Pancreas (tissue), 10 donors: ENCODE data around the gene GSTO1. TPM values are rescaled to one million over a fixed set of nuclear protein-coding genes. Genes with fewer than 3 reads are reported as not detected.
"Not testable (repeated sequence)": the region's sequence is repeated elsewhere in the genome, so short reads cannot be mapped to it uniquely, and the experiment has no call there.

Experiments used
- ATAC-seq, 4 donors: fragments of 200-7000 bp; cut with Tn5 transposase; one replicate each; pipeline versions ENCODE4 v1.8.0 to v1.9.1; 2020; ENCODE audit warnings: mild to moderate bottlenecking in 4 of 4, moderate library complexity in 4 of 4
- DNase-seq, 6 donors: peaks; one replicate each; pipeline ENCODE4 v3.0.0-alpha.2; 2020
- FAIRE-seq: peaks from 2 replicates; lab custom pipeline; 2012; peaks lifted over from hg19 to GRCh38; lab: Jason Lieb, UNC
- H3K27ac ChIP-seq, 4 donors: fragments of 200-600 bp; sonication (generic); 1 replicate in 3 of 4; 2 replicates in 1 of 4; pipeline versions ENCODE4 v1.5.0 to v1.8.0; 2020
- H3K27me3 ChIP-seq, 4 donors: fragments of 200-600 bp; one replicate each; pipeline ENCODE4 v1.8.0; 2021
- H3K36me3 ChIP-seq, 3 donors: fragments of 200-600 bp; sonication (generic) in 1 of 3; one replicate each; pipeline versions ENCODE4 v1.5.0 to v1.8.0; 2020 to 2021
- H3K4me1 ChIP-seq, 3 donors: fragments of 200-600 bp; one replicate each; pipeline ENCODE4 v1.8.0; 2021
- H3K4me3 ChIP-seq, 4 donors: fragments of 200-600 bp; sonication (generic) in 2 of 4; one replicate each; pipeline versions ENCODE4 v1.5.0 to v1.8.0; 2020 to 2021
- H3K9me3 ChIP-seq, 4 donors: fragments of 200-600 bp; one replicate each; pipeline ENCODE4 v1.8.0; 2021
- CTCF ChIP-seq, 4 donors: fragments of 200-600 bp; sonication (generic) in 3 of 4; IDR thresholded peaks; one replicate each; pipeline versions ENCODE4 v1.5.0 to v1.8.0; 2021; ENCODE audit warnings: antibody characterized with exemption in 4 of 4
- WGBS, 2 donors: extraction: QIAGEN DNeasy Blood & Tissue Kit; methylation state at CpG; one replicate each; pipeline ENCODE4 v1.1.7; 2013; 5-methylcytosine and 5-hydroxymethylcytosine counted together
- intact Hi-C, 3 donors: fragments of 100-400 bp; cut with DNase I; formaldehyde crosslinking; loops; one replicate each; pipeline versions ENCODE4 v1.11.1 to v1.14.2; 2022
- polyA plus RNA-seq, 2 donors: library from polyadenylated mRNA; stranded (reverse); fragments of 200-250 nt; gene quantifications; one replicate each; pipeline ENCODE4 v1.2.3, GENCODE V29; 2013
- total RNA-seq, 6 donors: library from RNA; stranded (reverse); fragmentation: NEBNext Ultra II Directional in 4 of 6; extraction: Animal tissue kit (Norgen Biotek cat#: 25700) in 4 of 6; gene quantifications; one replicate each; pipeline versions ENCODE4 v1.2.1 to v1.2.4, GENCODE V29; 2021 to 2023
- donor health status: healthy with polysubstance abuse.
- donor health status: DM: no; HTN: no; CAD: no; lungs with moderate emphysema.
- donor health status: DM: no; HTN: no; CAD: no.
- donor health status: control.
- donor health status: control.
- donor health status: Bipolar disorder and iron deficiency.
- donor health status: DM: yes; HTN: yes; CAD: no.
- donor health status: DM: no; HTN: no; CAD: no.
- donor health status: DM: no; HTN: no; CAD: no.
- donor health status: DM: yes; HTN: yes; CAD: no.

GSTO1 gene
- total and polyA plus RNA-seq, 8 donors: 22.7 to 76.0 (median 42.1) TPM

GRCh38 chr10:104247513-104248146 is 7.1 kb upstream of the GSTO1 start:
- Histone ChIP-seq H3K9me3 (no peaks in the 10 kb centered on the region), H3K4me1 (no peaks in the 10 kb centered on the region), H3K36me3 (no peaks in the 10 kb centered on the region), H3K27ac (no peak overlapping the region), H3K27me3 (no peaks in the 10 kb centered on the region), H3K4me3 (no peak overlapping the region)
- no peak for DNase-seq
- no peak for TF ChIP-seq CTCF (IDR thresholded peaks at IDR 0.05)
- no peak for FAIRE-seq
- 71 to 84% methylated on average over 3 of the region's 3 CpGs for WGBS, 2 donors
- no peak for ATAC-seq
- intact Hi-C loops: no loop called here

- H3K9me3 ChIP-seq, FAIRE-seq, H3K27ac ChIP-seq, H3K4me1 ChIP-seq, DNase-seq, H3K27me3 ChIP-seq, H3K4me3 ChIP-seq, H3K36me3 ChIP-seq, intact Hi-C loops, ATAC-seq: not testable (repeated sequence)
- 71 to 79% methylated on average over 11 of the region's 11 CpGs for WGBS, 2 donors
Observed at GRCh38 chr10:104248931-104249330, 5.8 kb upstream of the GSTO1 start.

- Histone ChIP-seq H3K27me3 (no peaks in the 10 kb centered on the region), H3K36me3 (no peaks in the 10 kb centered on the region), H3K4me3 (no peak overlapping the region), H3K9me3 (no peaks in the 10 kb centered on the region), H3K4me1 (peaks cover 0 to 9% (median 2%) of the 10 kb centered on the region in 3 donors), H3K27ac (no peak overlapping the region)
- FAIRE-seq (no peak), DNase-seq (no peak), ATAC-seq (no peak)
- 19 to 31% methylated on average over 1 of the region's 1 CpG for WGBS, 2 donors
- intact Hi-C loops: no loop called here
- TF ChIP-seq CTCF (IDR thresholded peaks at IDR 0.05): no peak
Observed at GRCh38 chr10:104250371-104250770, 4.3 kb upstream of the GSTO1 start.

DNA sequence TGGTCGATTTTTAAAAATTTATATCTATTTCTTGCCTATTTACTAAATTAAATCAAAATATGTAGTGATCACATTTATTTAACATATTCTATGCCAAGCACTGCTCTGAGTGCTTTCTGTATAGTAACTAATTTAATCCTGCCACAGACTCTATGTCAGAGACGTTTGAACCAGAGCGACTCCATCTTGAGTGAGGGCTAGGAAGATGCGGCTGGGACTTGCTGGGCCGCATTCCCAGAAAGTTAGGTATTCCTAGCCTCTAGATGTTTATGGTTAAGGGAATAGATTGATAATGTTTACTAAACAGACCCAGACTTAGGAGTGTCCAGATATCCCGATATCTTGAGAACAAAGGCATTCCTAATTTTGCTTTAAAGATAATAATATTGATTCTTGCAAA is 3.2 kb upstream of the GSTO1 start:
- Histone ChIP-seq H3K9me3 (no peaks in the 10 kb centered on the region), H3K36me3 (no peaks in the 10 kb centered on the region), H3K27me3 (no peaks in the 10 kb centered on the region), H3K4me3 (no peak overlapping the region), H3K4me1 (peaks cover 5 to 14% (median 7%) of the 10 kb centered on the region in 3 donors), H3K27ac (no peak overlapping the region)
- FAIRE-seq: no peak
- DNase-seq: no peak
- intact Hi-C loops: no loop called here
- 66 to 73% methylated on average over 6 of the region's 6 CpGs for WGBS, 2 donors
- no peak for ATAC-seq
- TF ChIP-seq CTCF (IDR thresholded peaks at IDR 0.05): no peak

DNA sequence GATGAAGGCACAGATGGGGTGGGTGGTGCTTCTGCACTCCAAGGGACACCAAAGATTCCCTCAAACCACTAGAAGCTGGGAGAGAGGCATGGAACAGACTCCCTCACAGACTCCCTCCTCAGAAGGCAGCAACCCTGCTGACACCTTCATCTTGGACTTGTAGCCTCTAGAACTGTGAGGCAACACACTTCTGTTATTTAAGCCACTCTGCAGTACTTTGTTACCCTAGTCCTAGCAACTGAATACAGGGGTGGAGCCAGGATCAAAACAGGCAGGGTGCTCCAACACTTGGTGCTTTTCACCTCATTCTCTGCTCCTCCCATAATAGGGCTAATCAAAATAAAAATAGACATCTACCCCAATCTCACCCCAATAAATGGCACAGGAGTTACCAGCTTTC is 2.3 kb upstream of the GSTO1 start:
- Histone ChIP-seq H3K4me3 (no peak overlapping the region), H3K4me1 (peaks cover 7 to 22% (median 15%) of the 10 kb centered on the region in 3 donors), H3K27ac (peak overlapping the region in 1 of 4 donors; percentile 27), H3K36me3 (no peaks in the 10 kb centered on the region), H3K27me3 (no peaks in the 10 kb centered on the region), H3K9me3 (no peaks in the 10 kb centered on the region)
- no peak for TF ChIP-seq CTCF (IDR thresholded peaks at IDR 0.05)
- DNase-seq (no peak), FAIRE-seq (no peak), ATAC-seq (no peak)
- intact Hi-C loops: no loop called here
